HCT116 (cell line): ENCODE results near the gene GPX7. TPM values are rescaled to one million over a fixed set of nuclear protein-coding genes. Genes with fewer than 3 reads are reported as not detected.

Experiments used
- ATAC-seq: fragments of 200-7000 bp; cut with Tn5 transposase; 2 replicates; pipeline ENCODE4 v1.9.1; 2020; ENCODE audit warnings: mild to moderate bottlenecking, moderate library complexity
- BruUV-seq: library from RNA; stranded (reverse); fragments of 400-500 nt; replicated peaks from 2 replicates; lab custom pipeline; 2021; lab: Mats Ljungman, UMichigan
- CTCF ChIA-PET: fragments of 300-600 bp; sonication (Branson Sonifier 250); formaldehyde crosslinking; loops from one replicate; lab custom pipeline; 2021; ENCODE audit warnings: antibody characterized with exemption; lab: Charles Lee
- POLR2A ChIA-PET: fragments of 300-600, 350-600 bp; sonication (Branson Sonifier 250); formaldehyde crosslinking; loops from one replicate; lab custom pipeline; 2021; ENCODE audit warnings: antibody characterized with exemption; lab: Charles Lee
- RAD21 ChIA-PET, 2 experiments: fragments of 300-600 bp; sonication (Branson Sonifier 250); formaldehyde crosslinking; loops; one replicate each; lab custom pipeline; 2023; ENCODE audit warnings: low total read pairs in 2 of 2; ENCODE audit not compliant: uncharacterized antibody in 2 of 2, unreplicated experiment in 2 of 2, low non-redundant PET in 1 of 2; lab: Charles Lee
- DNase-seq: peaks from one replicate; pipeline ENCODE4 v3.0.0-alpha.2; 2010; ENCODE audit warnings: low read depth, low spot score
- H2AFZ ChIP-seq: fragments of 200-600 bp; shearing (Covaris generic), sonication (generic); 2 replicates; pipeline ENCODE4 v1.6.1; 2017; ENCODE audit warnings: low read depth, mixed run types, mixed read lengths, antibody characterized with exemption, low read length; ENCODE audit not compliant: poor library complexity, severe bottlenecking
- H3K27ac ChIP-seq: 2 replicates; pipeline ENCODE4 v1.5.1; 2012; ENCODE audit warnings: low read depth, low read length
- H3K27me3 ChIP-seq: fragments of 200-600 bp; sonication (generic); 2 replicates; pipeline ENCODE4 v1.6.1; 2016; ENCODE audit warnings: mixed run types, low read length, mixed read lengths; ENCODE audit not compliant: insufficient read depth
- H3K36me3 ChIP-seq, 2 experiments: fragments of 200-500 bp in 1 of 2; fragments of 200-600 bp in 1 of 2; sonication (Bioruptor generic) in 1 of 2; sonication (generic) in 1 of 2; 2 replicates each; pipeline versions ENCODE4 v1.5.1 to v1.6.1; 2014 to 2016; ENCODE audit warnings: low read length in 2 of 2, inconsistent platforms in 1 of 2, mixed read lengths in 1 of 2, mixed run types in 1 of 2; ENCODE audit not compliant: insufficient read depth in 2 of 2, control insufficient read depth in 1 of 2
- H3K4me1 ChIP-seq, 2 experiments: fragments of 200-600 bp in 1 of 2; sonication (generic) in 1 of 2; 2 replicates each; pipeline versions ENCODE4 v1.5.1 to v1.6.1; 2012 to 2017; ENCODE audit warnings: low read length in 2 of 2, inconsistent platforms in 1 of 2, mild to moderate bottlenecking in 1 of 2, mixed read lengths in 1 of 2, mixed run types in 1 of 2, moderate library complexity in 1 of 2; ENCODE audit not compliant: insufficient read depth in 2 of 2, control insufficient read depth in 1 of 2
- H3K4me2 ChIP-seq: fragments of 200-600 bp; sonication (generic); 2 replicates; pipeline ENCODE4 v1.6.1; 2017; ENCODE audit warnings: mixed run types, low read length, mixed read lengths
- H3K4me3 ChIP-seq, 2 experiments: fragments of 200-600 bp in 1 of 2; sonication (generic) in 1 of 2; replicated peaks in 1 of 2; 2 replicates each; pipeline ENCODE4 v1.5.1; 2011 to 2016; ENCODE audit warnings: low read length in 2 of 2, control low read depth in 1 of 2, low read depth in 1 of 2, mild to moderate bottlenecking in 1 of 2, mixed read lengths in 1 of 2, mixed run types in 1 of 2
- H3K79me2 ChIP-seq: fragments of 200-600 bp; sonication (generic); 2 replicates; pipeline ENCODE4 v1.6.1; 2017; ENCODE audit warnings: mild to moderate bottlenecking, mixed run types, low read length, moderate library complexity, mixed read lengths; ENCODE audit not compliant: insufficient read depth
- H3K9ac ChIP-seq: fragments of 200-600 bp; sonication (generic); 2 replicates; pipeline ENCODE4 v1.6.1; 2016; ENCODE audit warnings: low read length, mixed read lengths
- H3K9me2 ChIP-seq: fragments of 200-600 bp; sonication (generic), shearing (Covaris generic); 2 replicates; pipeline ENCODE4 v1.6.1; 2017; ENCODE audit warnings: mixed run types, mild to moderate bottlenecking, moderate library complexity; ENCODE audit not compliant: insufficient read depth
- H3K9me3 ChIP-seq, 2 experiments: fragments of 200-500 bp in 1 of 2; fragments of 200-600 bp in 1 of 2; sonication (Bioruptor generic) in 1 of 2; sonication (generic) in 1 of 2; 2 replicates each; pipeline ENCODE4 v1.6.1; 2014 to 2017; ENCODE audit warnings: low read length in 2 of 2, mixed read lengths in 2 of 2, inconsistent platforms in 1 of 2, low read depth in 1 of 2, mild to moderate bottlenecking in 1 of 2, mixed run types in 1 of 2, moderate library complexity in 1 of 2; ENCODE audit not compliant: control insufficient read depth in 1 of 2, insufficient read depth in 1 of 2
- H4K20me1 ChIP-seq: fragments of 200-600 bp; sonication (generic), shearing (Covaris generic); 2 replicates; pipeline ENCODE4 v1.6.1; 2017; ENCODE audit warnings: mixed run types, mild to moderate bottlenecking, moderate library complexity; ENCODE audit not compliant: insufficient read depth
- ATF3 ChIP-seq: IDR thresholded peaks from 2 replicates; pipeline ENCODE4 v1.6.1; 2012
- CBX3 ChIP-seq: IDR thresholded peaks from 2 replicates; pipeline ENCODE4 v1.6.1; 2012; ENCODE audit warnings: low read depth
- CEBPB ChIP-seq: IDR thresholded peaks from 2 replicates; pipeline ENCODE4 v1.6.1; 2012; ENCODE audit warnings: low read depth
- CTCF ChIP-seq, 3 experiments: fragments of 200-600 bp in 1 of 3; sonication (generic) in 1 of 3; IDR thresholded peaks in 2 of 3; conservative IDR thresholded peaks in 1 of 3; 2 replicates each; pipeline ENCODE4 v1.5.1; 2012 to 2017; ENCODE audit warnings: low read depth in 2 of 3, low read length in 2 of 3, antibody characterized with exemption in 1 of 3, borderline replicate concordance in 1 of 3, control low read depth in 1 of 3, mild to moderate bottlenecking in 1 of 3, mixed read lengths in 1 of 3, mixed run types in 1 of 3, moderate library complexity in 1 of 3; ENCODE audit not compliant: insufficient read depth in 1 of 3
- EGR1 ChIP-seq: IDR thresholded peaks from 2 replicates; pipeline ENCODE4 v1.6.1; 2012; ENCODE audit warnings: low read depth
- POLR2A ChIP-seq: IDR thresholded peaks from 2 replicates; pipeline ENCODE4 v1.7.0; 2011; ENCODE audit warnings: borderline replicate concordance; ENCODE audit not compliant: insufficient read depth, insufficient read length; ENCODE audit errors: extremely low read depth
- POLR2AphosphoS5 ChIP-seq: IDR thresholded peaks from 2 replicates; pipeline ENCODE4 v1.6.1; 2011; ENCODE audit warnings: mild to moderate bottlenecking, low read depth, low read length, moderate library complexity
- RAD21 ChIP-seq: IDR thresholded peaks from 2 replicates; pipeline ENCODE4 v1.6.1; 2012; ENCODE audit warnings: low read depth, mild to moderate bottlenecking
- SIN3A ChIP-seq: IDR thresholded peaks from 2 replicates; pipeline ENCODE4 v1.6.1; 2012; ENCODE audit warnings: low read depth
- SRF ChIP-seq: IDR thresholded peaks from 2 replicates; pipeline ENCODE4 v1.6.1; 2012; ENCODE audit warnings: low read depth
- YY1 ChIP-seq: IDR thresholded peaks from 2 replicates; pipeline ENCODE4 v1.6.1; 2011; ENCODE audit warnings: low read length, low read depth, moderate library complexity, mild to moderate bottlenecking; ENCODE audit not compliant: insufficient replicate concordance; ENCODE audit errors: extremely low read depth
- ZNF274 ChIP-seq: fragments of 200-500 bp; sonication (Bioruptor generic); IDR thresholded peaks from 2 replicates; pipeline ENCODE4 v1.6.1; 2014; ENCODE audit warnings: mild to moderate bottlenecking, low read depth, low read length, inconsistent platforms
- intact Hi-C: fragments of 100-400 bp; cut with micrococcal nuclease; formaldehyde crosslinking; loops from 2 replicates; pipeline ENCODE4 v1.10.0; 2022
- total RNA-seq: library from RNA; stranded (reverse); gene quantifications from one replicate; pipeline ENCODE4 v1.2.1, GENCODE V29; 2021; ENCODE audit not compliant: unreplicated experiment
- TF ChIP-seq, protein P1 (sequence below): IDR thresholded peaks from 2 replicates; pipeline ENCODE4 v1.6.1; 2012
- TF ChIP-seq, protein P2 (sequence below): IDR thresholded peaks from 2 replicates; pipeline ENCODE4 v1.6.1; 2011; ENCODE audit warnings: mild to moderate bottlenecking, low read length, moderate library complexity; ENCODE audit not compliant: insufficient replicate concordance; ENCODE audit errors: extremely low read depth

The GPX7 gene
- total RNA-seq, 1 experiment from 2014 or later, result not detected

DNA sequence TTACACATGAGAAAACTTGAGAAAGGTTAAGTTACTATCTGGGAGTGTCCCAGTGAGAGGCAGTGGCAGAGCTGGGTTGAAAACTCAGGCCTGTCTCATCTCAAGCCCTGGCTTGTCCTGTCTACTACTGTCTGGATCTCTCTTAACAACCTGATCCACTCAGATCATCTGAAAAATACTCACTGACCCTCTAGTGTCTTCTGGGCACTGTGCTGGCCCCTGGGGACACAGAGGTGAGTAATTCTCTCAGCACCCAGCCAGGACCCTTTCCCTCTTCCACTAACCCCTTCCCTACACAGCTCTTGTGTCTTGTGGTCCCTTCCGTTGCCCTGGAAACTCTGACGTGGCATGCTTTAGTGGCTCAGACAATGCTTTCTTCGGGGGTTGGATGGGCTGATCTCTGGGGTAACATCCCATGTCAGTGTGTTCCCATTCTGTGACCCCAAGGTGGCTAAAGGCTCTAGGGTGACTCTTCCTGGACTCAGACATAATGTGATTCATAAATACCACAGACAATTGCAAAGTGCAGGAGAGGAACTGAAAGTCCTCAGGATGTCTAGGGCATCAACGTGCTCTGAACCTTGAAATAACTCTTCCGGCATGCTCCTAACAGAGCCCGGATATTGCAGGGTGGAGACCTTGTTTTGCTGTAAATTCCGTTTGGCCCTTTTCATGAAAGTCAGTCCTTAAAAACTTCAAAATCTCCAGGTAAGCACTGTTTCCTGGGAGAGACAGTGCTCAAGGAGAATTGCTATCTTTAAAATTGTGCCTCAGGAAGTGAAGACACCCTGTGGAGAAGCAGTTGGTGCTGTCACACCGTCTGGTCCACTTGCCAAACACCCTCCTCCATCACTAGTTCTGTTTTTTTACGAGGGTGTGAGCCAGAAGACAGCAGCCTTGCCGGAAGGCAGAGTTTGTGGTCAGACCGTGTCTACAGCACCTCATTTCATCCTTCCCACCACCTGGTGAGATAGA is 34.8 kb downstream of the GPX7 start:
- ChIA-PET CTCF (no interaction called here), RAD21 (no interaction called here), POLR2A (no interaction called here)
- H3K9me2 ChIP-seq, result no peaks in the 10 kb centered on the region
- no peak for TF ChIP-seq SIN3A
- H3K4me3 ChIP-seq, result no peak overlapping the region
- no peaks in the 10 kb centered on the region for H3K36me3 ChIP-seq
- ATAC-seq (no peak), DNase-seq (no peak)
- H2AFZ ChIP-seq, result no peak overlapping the region
- H3K79me2 ChIP-seq, result no peaks in the 10 kb centered on the region
- no peaks in the 10 kb centered on the region for H3K9me3 ChIP-seq
- H3K4me2 ChIP-seq, result no peak overlapping the region
- H3K27ac ChIP-seq, result no peak overlapping the region
- intact Hi-C loops, result no loop called here
- no peak overlapping the region for H3K9ac ChIP-seq
- peaks cover 0 to 5% of the 10 kb centered on the region in 2 experiments; a peak in 1 of 4 replicates for H3K4me1 ChIP-seq
- no peaks in the 10 kb centered on the region for H3K27me3 ChIP-seq
- no TSS peak for BruUV-seq
- H4K20me1 ChIP-seq, result no peaks in the 10 kb centered on the region

- H2AFZ ChIP-seq, result no peak overlapping the region
- no peaks in the 10 kb centered on the region for H3K36me3 ChIP-seq
- ChIA-PET POLR2A (no interaction called here), RAD21 (no interaction called here), CTCF (no interaction called here)
- DNase-seq (no peak), ATAC-seq (no peak)
- no TSS peak for BruUV-seq
- no peaks in the 10 kb centered on the region for H3K9me2 ChIP-seq
- H3K27me3 ChIP-seq, result no peaks in the 10 kb centered on the region
- no peaks in the 10 kb centered on the region for H4K20me1 ChIP-seq
- H3K4me3 ChIP-seq, result no peak overlapping the region
- H3K9ac ChIP-seq, result no peak overlapping the region
- intact Hi-C loops, result no loop called here
- H3K27ac ChIP-seq, result no peak overlapping the region
- no peaks in the 10 kb centered on the region for H3K9me3 ChIP-seq
- H3K4me1 ChIP-seq, result peaks cover 0 to 5% of the 10 kb centered on the region in 2 experiments; a peak in 1 of 4 replicates
- no peaks in the 10 kb centered on the region for H3K79me2 ChIP-seq
- H3K4me2 ChIP-seq, result no peak overlapping the region
- TF ChIP-seq, protein P1, sequence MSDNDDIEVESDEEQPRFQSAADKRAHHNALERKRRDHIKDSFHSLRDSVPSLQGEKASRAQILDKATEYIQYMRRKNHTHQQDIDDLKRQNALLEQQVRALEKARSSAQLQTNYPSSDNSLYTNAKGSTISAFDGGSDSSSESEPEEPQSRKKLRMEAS, result no peak
- TF ChIP-seq CBX3 (no peak), CEBPB (no peak), ZNF274 (no peak), RAD21 (no peak), POLR2AphosphoS5 (no peak), SRF (no peak), YY1 (no peak), EGR1 (no peak), ATF3 (no peak), POLR2A (no peak), CTCF (IDR thresholded peaks at IDR 0.05 in 2 of 3, conservative IDR thresholded peaks at IDR 0.05 in 1 of 3; ENCODE audit: borderline replicate concordance in 1 of 3, insufficient read depth in 1 of 3, low read depth in 2 of 3, low read length in 2 of 3) (no peak)
- TF ChIP-seq, protein P2, sequence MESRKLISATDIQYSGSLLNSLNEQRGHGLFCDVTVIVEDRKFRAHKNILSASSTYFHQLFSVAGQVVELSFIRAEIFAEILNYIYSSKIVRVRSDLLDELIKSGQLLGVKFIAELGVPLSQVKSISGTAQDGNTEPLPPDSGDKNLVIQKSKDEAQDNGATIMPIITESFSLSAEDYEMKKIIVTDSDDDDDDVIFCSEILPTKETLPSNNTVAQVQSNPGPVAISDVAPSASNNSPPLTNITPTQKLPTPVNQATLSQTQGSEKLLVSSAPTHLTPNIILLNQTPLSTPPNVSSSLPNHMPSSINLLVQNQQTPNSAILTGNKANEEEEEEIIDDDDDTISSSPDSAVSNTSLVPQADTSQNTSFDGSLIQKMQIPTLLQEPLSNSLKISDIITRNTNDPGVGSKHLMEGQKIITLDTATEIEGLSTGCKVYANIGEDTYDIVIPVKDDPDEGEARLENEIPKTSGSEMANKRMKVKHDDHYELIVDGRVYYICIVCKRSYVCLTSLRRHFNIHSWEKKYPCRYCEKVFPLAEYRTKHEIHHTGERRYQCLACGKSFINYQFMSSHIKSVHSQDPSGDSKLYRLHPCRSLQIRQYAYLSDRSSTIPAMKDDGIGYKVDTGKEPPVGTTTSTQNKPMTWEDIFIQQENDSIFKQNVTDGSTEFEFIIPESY, result no peak
Observed at GRCh38 chr1:52637946-52638345, 35.8 kb downstream of the GPX7 start.
